Measurements from ENCODE around the gene WDR75. TPM values are rescaled to one million over a fixed set of nuclear protein-coding genes. Genes with fewer than 3 reads are reported as not detected.

Gene WDR75
- total RNA-seq, 1 experiment from 2014 or later, result 70.2 TPM

DNA sequence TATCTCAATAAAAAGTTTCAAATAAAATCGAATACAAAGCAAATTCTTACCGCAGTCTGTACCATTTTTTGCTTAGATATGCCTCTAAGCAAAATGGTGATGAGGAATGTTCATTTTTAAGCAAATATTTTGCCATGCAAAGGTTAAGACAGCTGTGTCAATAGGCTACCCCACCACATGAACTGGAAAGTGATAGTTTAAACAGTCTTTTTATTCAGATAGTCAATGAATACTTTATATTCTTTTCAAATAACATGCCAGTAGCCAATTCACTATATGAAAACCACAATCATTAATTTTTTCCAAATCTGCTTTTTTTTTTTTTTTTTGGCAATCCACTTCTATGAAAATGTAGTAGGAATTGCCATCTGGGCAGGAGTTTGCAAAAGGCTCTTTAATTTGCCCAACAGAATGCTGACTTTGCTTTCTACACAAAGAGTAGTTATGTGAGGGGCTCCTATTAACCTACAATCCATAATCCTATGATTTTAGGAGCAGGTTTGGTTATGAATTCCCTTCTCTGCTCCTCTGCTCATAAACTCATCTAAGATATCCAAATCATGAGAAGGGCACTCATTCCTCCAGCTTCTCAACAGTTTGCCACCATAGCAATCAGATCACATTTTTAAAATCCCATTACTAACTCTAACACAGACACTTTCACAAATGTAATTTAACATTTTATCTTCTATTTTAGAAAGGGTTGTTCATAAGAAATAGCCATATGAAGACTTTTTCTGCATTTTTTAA lies 70.1 kb downstream of the WDR75 start:
- RAD21 ChIA-PET (ENCODE audit: low non-redundant PET in 1 of 2, low total read pairs in 2 of 2, uncharacterized antibody in 2 of 2, unreplicated experiment in 2 of 2), result no interaction called here
- Histone ChIP-seq H3K79me2 (ENCODE audit: insufficient read depth, low read length) (no peaks in the 10 kb centered on the region), H3K4me2 (ENCODE audit: low read length) (no peak overlapping the region), H2AFZ (ENCODE audit: low read depth, low read length, poor library complexity, severe bottlenecking) (no peak overlapping the region), H3K4me1 (ENCODE audit: control insufficient read depth in 1 of 2, insufficient read depth in 2 of 2, low read length in 2 of 2) (peaks cover 0 to 7% of the 10 kb centered on the region in 2 experiments; a peak in 2 of 4 replicates), H3K27me3 (ENCODE audit: insufficient read depth, low read length) (no peaks in the 10 kb centered on the region), H3K9me2 (ENCODE audit: insufficient read depth) (no peaks in the 10 kb centered on the region), H3K9me3 (ENCODE audit: control insufficient read depth in 1 of 2, insufficient read depth in 1 of 2, low read depth in 1 of 2, low read length in 2 of 2) (no peaks in the 10 kb centered on the region), H3K4me3 (replicated peaks in 1 of 2; ENCODE audit: low read depth in 1 of 2, low read length in 2 of 2) (no peak overlapping the region), H3K27ac (ENCODE audit: low read depth, low read length) (no peak overlapping the region), H3K36me3 (ENCODE audit: control insufficient read depth in 1 of 2, insufficient read depth in 2 of 2, low read length in 2 of 2) (no peaks in the 10 kb centered on the region), H4K20me1 (ENCODE audit: insufficient read depth) (no peaks in the 10 kb centered on the region), H3K9ac (ENCODE audit: low read length) (no peak overlapping the region)
- no TSS peak for BruUV-seq (replicated peaks)
- POLR2A ChIA-PET, result no interaction called here
- CTCF ChIA-PET, result interaction anchor here (0.7 kb wide), 1 partner anchor 9 kb away, joined by 4 read pairs; no protein-coding TSS in a partner anchor
- ATAC-seq, result no peak
- intact Hi-C loops (cut with micrococcal nuclease), result no loop called here
- no peak for TF ChIP-seq JUND (IDR thresholded peaks at IDR 0.05)
- TF ChIP-seq, protein P1, sequence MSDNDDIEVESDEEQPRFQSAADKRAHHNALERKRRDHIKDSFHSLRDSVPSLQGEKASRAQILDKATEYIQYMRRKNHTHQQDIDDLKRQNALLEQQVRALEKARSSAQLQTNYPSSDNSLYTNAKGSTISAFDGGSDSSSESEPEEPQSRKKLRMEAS (IDR thresholded peaks at IDR 0.05), result no peak
- no peak for TF ChIP-seq ZNF274 (IDR thresholded peaks at IDR 0.05; ENCODE audit: low read depth, low read length)
- TF ChIP-seq POLR2AphosphoS5 (IDR thresholded peaks at IDR 0.05; ENCODE audit: low read depth, low read length), result no peak
- TF ChIP-seq EZH2phosphoT487 (IDR thresholded peaks at IDR 0.05; ENCODE audit: borderline replicate concordance), result no peak
- TF ChIP-seq FOSL1 (IDR thresholded peaks at IDR 0.05; ENCODE audit: low read depth), result no peak
- DNase-seq (ENCODE audit: low read depth, low spot score), result no peak

DNA sequence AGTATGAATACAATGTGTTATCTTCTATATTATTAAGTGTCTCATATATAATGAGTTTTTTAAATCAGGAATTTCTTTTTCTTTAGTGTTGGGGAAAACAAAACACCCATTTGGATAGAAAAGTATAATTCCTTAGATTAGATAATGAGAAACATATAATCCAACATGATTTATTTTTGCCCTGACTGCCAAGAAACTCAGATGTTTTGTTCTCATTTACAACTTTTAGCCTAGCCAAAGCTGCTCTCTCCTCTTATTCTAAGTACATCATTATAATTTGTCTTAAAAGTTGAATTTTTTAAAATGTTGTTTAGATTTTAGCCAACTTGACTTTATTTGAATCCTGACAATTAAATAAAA lies 70.7 kb downstream of the WDR75 start:
- no peak overlapping the region for H3K9ac ChIP-seq (ENCODE audit: low read length)
- ATAC-seq, result no peak
- H3K4me3 ChIP-seq (replicated peaks in 1 of 2; ENCODE audit: low read depth in 1 of 2, low read length in 2 of 2), result no peak overlapping the region
- H3K9me2 ChIP-seq (ENCODE audit: insufficient read depth), result no peaks in the 10 kb centered on the region
- ChIA-PET RAD21 (ENCODE audit: low non-redundant PET in 1 of 2, low total read pairs in 2 of 2, uncharacterized antibody in 2 of 2, unreplicated experiment in 2 of 2) (no interaction called here), CTCF (interaction anchor here (0.7 kb wide), 1 partner anchor 10 kb away, joined by 4 read pairs; no protein-coding TSS in a partner anchor), POLR2A (interaction anchor here (1.2 kb wide), 1 partner anchor 9 kb away, joined by 4 read pairs; no protein-coding TSS in a partner anchor)
- H3K27ac ChIP-seq (ENCODE audit: low read depth, low read length), result no peak overlapping the region
- H4K20me1 ChIP-seq (ENCODE audit: insufficient read depth), result no peaks in the 10 kb centered on the region
- no TSS peak for BruUV-seq (replicated peaks)
- H2AFZ ChIP-seq (ENCODE audit: low read depth, low read length, poor library complexity, severe bottlenecking), result no peak overlapping the region
- H3K79me2 ChIP-seq (ENCODE audit: insufficient read depth, low read length), result no peaks in the 10 kb centered on the region
- H3K36me3 ChIP-seq (ENCODE audit: control insufficient read depth in 1 of 2, insufficient read depth in 2 of 2, low read length in 2 of 2), result no peaks in the 10 kb centered on the region
- DNase-seq (ENCODE audit: low read depth, low spot score), result no peak
- no peaks in the 10 kb centered on the region for H3K27me3 ChIP-seq (ENCODE audit: insufficient read depth, low read length)
- no peaks in the 10 kb centered on the region for H3K9me3 ChIP-seq (ENCODE audit: control insufficient read depth in 1 of 2, insufficient read depth in 1 of 2, low read depth in 1 of 2, low read length in 2 of 2)
- H3K4me1 ChIP-seq (ENCODE audit: control insufficient read depth in 1 of 2, insufficient read depth in 2 of 2, low read length in 2 of 2), result 0 out of 4 replicates have a peak, but pooled peaks cover 0 to 1% of the 10 kb centered on the region in 2 experiments
- intact Hi-C loops (cut with micrococcal nuclease), result no loop called here
- H3K4me2 ChIP-seq (ENCODE audit: low read length), result no peak overlapping the region
- TF ChIP-seq YY1 (IDR thresholded peaks at IDR 0.05; ENCODE audit: extremely low read depth, insufficient replicate concordance, low read depth, low read length) (no peak), EZH2 (IDR thresholded peaks at IDR 0.05) (no peak), CBX3 (IDR thresholded peaks at IDR 0.05; ENCODE audit: low read depth) (no peak), EZH2phosphoT487 (IDR thresholded peaks at IDR 0.05; ENCODE audit: borderline replicate concordance) (no peak), FOSL1 (IDR thresholded peaks at IDR 0.05; ENCODE audit: low read depth) (no peak), ZFX (IDR thresholded peaks at IDR 0.05) (no peak), SRF (IDR thresholded peaks at IDR 0.05; ENCODE audit: low read depth) (no peak), POLR2A (IDR thresholded peaks at IDR 0.05; ENCODE audit: borderline replicate concordance, extremely low read depth, insufficient read depth, insufficient read length) (no peak), SIN3A (IDR thresholded peaks at IDR 0.05; ENCODE audit: low read depth) (no peak), POLR2AphosphoS5 (IDR thresholded peaks at IDR 0.05; ENCODE audit: low read depth, low read length) (no peak)
- TF ChIP-seq, protein P2, sequence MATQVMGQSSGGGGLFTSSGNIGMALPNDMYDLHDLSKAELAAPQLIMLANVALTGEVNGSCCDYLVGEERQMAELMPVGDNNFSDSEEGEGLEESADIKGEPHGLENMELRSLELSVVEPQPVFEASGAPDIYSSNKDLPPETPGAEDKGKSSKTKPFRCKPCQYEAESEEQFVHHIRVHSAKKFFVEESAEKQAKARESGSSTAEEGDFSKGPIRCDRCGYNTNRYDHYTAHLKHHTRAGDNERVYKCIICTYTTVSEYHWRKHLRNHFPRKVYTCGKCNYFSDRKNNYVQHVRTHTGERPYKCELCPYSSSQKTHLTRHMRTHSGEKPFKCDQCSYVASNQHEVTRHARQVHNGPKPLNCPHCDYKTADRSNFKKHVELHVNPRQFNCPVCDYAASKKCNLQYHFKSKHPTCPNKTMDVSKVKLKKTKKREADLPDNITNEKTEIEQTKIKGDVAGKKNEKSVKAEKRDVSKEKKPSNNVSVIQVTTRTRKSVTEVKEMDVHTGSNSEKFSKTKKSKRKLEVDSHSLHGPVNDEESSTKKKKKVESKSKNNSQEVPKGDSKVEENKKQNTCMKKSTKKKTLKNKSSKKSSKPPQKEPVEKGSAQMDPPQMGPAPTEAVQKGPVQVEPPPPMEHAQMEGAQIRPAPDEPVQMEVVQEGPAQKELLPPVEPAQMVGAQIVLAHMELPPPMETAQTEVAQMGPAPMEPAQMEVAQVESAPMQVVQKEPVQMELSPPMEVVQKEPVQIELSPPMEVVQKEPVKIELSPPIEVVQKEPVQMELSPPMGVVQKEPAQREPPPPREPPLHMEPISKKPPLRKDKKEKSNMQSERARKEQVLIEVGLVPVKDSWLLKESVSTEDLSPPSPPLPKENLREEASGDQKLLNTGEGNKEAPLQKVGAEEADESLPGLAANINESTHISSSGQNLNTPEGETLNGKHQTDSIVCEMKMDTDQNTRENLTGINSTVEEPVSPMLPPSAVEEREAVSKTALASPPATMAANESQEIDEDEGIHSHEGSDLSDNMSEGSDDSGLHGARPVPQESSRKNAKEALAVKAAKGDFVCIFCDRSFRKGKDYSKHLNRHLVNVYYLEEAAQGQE (IDR thresholded peaks at IDR 0.05; ENCODE audit: low read depth), result no peak
- TF ChIP-seq, protein P3, sequence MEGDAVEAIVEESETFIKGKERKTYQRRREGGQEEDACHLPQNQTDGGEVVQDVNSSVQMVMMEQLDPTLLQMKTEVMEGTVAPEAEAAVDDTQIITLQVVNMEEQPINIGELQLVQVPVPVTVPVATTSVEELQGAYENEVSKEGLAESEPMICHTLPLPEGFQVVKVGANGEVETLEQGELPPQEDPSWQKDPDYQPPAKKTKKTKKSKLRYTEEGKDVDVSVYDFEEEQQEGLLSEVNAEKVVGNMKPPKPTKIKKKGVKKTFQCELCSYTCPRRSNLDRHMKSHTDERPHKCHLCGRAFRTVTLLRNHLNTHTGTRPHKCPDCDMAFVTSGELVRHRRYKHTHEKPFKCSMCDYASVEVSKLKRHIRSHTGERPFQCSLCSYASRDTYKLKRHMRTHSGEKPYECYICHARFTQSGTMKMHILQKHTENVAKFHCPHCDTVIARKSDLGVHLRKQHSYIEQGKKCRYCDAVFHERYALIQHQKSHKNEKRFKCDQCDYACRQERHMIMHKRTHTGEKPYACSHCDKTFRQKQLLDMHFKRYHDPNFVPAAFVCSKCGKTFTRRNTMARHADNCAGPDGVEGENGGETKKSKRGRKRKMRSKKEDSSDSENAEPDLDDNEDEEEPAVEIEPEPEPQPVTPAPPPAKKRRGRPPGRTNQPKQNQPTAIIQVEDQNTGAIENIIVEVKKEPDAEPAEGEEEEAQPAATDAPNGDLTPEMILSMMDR (IDR thresholded peaks at IDR 0.05 in 2 of 3, conservative IDR thresholded peaks at IDR 0.05 in 1 of 3; ENCODE audit: borderline replicate concordance in 1 of 3, insufficient read depth in 1 of 3, low read depth in 2 of 3, low read length in 2 of 3), result no peak
